HG02981 (cell line): ENCODE measurements around the gene CAMK2D.
A peak's percentile ranks its signal among the peaks of the same experiment; 100 is the strongest.
"Not testable (repeated sequence)": the region's sequence is repeated elsewhere in the genome, so short reads cannot be mapped to it uniquely, and the experiment has no call there.

Experiments
- ATAC-seq: cut with Tn5 transposase; IDR thresholded peaks from one replicate; pipeline ENCODE4 v1.9.1; 2021; ENCODE audit warnings: mild to moderate bottlenecking, moderate library complexity; ENCODE audit not compliant: unreplicated experiment

CAMK2D gene

DNA sequence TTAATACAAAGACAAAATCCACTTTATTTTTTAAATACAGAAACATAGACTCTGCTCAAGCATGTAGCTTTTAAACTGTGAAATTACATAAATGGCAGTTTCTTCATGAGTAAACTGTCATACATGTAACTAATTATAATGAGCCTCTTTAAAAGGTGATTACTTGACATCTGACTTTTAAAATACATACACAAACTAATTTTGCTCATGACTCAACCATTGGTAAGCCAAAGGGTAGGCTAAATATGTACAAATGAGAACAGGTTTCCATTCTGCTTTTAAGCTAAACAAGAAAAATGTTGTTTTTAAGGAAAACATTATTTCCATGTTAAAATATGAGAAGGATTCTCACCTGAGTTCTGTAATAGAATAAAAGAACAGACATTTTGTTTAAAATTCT is 27.9 kb downstream of the CAMK2D start:
- no peak for ATAC-seq

DNA sequence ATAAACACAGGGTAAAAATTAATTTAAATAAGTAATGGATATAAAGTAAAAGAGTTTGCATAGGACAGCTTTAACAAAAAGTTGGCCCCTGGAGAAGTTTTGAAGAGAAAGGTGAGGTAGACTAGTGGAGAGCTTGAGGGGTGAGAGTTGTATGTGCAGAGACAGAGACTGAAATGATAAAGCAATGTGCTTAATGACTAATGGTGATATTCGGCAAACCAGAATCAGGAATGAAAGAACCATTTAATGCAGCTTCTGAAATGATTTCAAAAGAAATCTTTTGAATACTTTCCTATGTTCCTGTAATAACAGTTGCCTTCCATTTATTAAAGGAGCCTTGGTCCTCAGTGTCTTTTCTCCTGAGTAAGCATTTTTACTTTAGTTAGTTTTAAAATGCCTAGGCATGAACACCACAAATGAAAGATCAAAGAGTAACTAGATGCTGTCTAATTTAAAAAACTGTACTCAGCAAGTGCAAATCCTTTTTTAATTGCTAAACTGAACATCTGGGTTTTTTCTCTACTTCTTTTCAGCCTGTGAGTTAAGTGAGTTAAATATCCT is 28.5 kb downstream of the CAMK2D start:
- ATAC-seq = no peak

DNA sequence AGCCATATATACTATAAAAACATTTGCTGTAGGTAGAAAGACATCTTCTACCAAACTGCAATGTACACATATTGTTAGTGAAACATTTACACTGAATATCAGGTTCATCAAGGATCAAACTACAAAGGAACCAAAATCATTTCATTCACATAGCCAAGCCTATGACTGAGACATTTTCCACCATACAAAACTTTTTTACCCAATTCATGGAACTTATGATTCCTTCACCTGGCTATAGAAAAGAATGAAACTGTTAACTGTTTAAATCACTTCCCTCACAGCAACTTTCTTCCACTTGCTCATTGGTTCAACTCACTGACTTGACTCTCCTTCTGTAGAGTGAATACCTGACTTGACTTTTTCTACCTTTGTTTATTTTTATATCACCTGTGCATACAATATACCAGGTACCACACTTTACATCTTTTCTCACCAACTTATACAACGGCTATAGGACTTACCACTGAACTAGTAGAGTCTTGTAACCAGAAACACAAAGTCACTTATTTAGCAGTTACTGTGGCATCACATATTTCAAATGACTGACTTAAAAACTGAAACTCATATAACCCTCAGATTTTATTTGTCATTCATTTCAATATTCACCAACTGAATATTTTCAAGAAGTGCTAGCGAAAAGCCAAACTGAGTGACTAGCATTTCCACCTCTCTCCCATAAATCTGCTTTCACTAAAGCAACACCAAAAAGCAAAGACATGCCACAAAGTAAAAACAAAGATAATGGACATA is 30.9 kb downstream of the CAMK2D start:
- no peak for ATAC-seq

DNA sequence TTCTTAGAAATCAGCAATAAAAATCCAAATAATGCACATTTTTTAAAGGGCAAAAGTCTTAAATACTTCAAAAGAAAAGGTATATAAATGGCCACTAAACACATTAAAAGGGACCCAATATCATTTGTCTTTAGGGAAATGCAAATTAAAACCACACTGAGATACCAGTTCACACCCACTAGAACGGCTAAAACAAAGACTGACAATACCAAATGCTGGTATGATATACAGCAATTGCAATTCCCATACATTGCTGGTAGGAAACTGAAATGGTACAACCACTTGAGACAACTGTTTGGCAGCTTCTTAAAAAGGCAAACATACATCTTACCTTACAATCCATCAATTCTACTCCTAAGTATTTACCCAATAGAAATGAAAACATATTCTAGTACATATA is 33.7 kb downstream of the CAMK2D start:
- ATAC-seq = no peak

DNA sequence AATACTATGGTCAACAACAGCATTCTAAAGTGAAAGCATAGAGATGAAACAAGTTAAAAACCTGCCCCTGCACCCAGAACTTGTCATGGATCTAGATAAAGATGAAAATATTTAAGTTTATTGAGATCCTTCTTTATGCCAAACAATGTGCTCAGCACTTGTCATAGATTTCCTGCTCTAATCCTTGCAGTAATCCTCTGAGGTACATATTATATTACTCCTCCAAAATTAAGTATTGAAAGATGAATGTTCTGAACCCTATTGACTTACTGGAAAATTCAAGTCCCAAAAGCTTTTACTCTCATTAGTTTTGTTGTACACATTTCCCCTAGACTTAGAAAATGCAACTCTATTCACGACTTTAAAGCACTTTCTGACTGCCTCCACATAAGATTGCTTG is 35.6 kb downstream of the CAMK2D start:
- ATAC-seq = no peak

DNA sequence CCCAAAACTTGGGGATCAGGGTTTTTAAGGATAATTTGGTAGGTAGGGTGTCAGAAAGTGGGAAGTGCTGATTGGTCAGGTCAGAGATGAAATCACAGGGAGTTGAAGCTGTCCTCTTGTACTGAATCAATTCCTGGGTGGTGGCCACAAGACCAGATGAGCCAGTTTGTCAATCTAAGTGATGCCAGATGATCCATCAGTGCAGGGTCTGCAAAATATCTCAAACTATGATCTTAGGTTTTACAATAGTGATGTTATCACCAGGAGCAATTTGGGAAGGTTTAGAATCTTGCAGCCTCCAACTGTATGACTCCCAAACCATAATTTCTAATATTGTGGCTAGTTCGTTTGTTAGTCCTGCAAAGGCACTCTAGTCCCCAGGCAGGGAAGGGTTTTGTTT is 43.3 kb downstream of the CAMK2D start:
- ATAC-seq = no peak

DNA sequence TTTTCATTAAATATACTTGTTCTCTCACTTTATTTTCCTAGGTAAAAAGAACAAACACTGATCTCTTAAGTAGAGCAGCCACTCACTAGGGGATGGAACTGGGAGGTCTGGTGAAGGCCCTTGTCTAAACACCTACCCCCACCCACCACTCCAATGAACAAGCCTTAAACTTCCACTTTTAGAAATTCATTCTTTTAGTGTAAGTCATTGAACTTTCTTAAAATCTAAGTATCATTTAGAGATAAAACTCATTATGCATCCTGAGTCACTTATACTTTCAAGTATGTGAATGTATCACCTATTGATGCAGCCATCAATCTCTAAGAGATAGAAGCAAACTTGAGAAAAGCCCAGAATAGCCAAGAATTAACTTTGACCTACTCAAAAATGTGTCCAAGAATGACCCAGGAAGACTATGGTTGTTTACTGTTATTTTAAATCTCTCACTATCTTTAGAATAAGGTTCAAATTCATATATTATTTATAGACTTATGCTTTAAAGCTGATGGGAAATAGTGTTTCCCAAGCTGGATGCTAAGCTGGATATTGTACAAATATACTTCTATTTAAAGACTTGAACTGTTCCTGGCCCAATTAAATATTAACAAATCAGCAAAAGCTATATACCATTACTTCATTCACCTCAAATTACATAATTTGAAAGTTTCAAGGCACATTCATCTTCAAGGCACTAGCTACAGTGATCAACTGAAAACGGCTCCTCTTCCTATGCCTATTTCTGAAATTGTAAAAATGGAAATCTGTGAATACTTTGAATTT is 49.5 kb downstream of the CAMK2D start:
- ATAC-seq = no peak

DNA sequence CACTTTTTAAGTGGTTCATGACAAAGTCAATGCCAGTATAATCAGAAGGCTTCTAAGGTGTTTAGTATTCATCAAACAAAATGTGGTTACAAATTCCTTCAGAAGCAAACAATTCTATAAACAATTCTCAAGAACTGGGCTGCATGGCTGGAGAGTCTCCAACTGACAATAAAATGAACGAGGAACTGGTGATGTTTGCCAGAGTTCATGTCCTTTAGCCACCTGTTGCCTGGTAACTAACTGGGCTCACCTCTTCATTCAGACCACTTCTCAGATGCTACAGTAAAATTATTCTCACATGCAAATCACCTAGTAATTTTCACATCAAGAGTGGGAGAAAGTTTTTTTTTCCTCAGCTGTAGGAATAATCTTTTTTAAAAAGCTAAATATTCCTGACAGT is 53.3 kb downstream of the CAMK2D start:
- ATAC-seq = peak; percentile 87

DNA sequence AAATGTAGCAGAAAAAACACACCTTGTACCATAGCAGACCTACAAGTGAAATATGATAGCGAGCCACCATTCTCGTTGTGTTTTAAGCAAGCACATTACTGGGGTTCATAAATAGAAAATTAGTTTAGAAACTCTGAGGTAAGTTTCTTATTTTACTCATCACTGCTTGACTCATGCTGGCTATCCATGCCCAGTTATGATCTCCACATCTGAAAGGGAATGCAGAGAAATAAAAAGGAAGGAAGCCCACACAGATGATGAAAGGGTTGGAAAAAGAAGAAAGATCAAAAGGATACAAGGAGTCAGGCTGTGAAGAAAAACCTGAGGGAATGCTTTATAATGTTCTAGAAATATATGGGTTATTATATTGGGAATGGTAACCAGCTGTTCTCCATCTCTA is 54.5 kb downstream of the CAMK2D start:
- ATAC-seq = no peak

DNA sequence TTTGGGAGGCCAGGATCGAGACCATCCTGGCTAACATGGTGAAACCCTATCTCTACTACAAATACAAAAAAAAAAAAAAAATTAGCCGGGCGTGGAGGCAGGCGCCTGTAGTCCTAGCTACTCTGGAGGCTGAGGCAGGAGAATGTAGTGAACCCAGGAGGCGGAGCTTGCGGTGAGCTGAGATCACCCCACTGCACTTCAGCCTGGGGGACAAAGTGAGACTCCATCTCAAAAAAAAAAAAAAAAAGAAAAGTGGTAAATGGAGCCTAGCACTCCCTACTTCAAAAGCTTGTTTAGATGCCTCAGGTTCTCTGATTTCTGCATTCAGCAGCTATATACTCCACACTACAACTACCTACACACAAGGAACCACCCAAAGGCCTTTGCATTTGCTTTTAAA is 56.4 kb downstream of the CAMK2D start:
- not testable (repeated sequence) for ATAC-seq

DNA sequence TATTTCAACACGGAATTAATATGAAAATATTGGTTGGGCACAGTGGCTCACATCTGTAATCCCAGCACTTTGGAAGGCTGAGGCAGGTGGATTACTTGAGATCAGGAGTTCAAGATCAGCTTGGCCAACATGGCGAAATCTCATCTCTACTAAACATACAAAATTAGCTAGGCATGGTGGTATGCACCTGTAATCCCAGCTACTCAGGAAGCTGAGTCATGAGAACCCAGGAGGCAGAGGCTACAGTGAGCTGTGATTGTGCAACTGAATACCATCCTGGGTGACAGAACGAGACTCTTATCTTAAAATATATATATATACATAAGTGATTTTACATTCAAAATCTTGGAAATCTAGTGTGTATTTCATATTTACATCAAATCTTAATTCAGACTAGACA is 58.9 kb downstream of the CAMK2D start:
- ATAC-seq = not testable (repeated sequence)

DNA sequence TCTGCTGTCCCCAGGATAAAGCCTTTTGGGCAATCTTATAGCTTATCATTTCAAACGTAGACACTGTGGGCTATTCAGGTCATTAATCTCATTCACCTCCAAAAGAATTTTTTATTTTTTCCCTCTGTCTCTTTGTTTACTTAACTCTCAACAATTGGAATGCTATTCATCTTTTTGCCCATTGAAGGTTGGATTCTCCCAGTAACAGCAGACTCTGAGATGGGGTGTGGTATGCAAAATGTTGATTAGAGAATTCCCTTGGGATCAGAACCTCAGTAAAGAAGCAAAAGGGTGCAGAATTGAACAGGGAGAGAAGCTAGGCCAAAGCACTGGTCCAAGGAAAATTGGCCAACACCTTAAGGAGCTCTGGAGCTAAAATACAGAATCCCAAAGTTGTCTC is 60.4 kb downstream of the CAMK2D start:
- no peak for ATAC-seq

DNA sequence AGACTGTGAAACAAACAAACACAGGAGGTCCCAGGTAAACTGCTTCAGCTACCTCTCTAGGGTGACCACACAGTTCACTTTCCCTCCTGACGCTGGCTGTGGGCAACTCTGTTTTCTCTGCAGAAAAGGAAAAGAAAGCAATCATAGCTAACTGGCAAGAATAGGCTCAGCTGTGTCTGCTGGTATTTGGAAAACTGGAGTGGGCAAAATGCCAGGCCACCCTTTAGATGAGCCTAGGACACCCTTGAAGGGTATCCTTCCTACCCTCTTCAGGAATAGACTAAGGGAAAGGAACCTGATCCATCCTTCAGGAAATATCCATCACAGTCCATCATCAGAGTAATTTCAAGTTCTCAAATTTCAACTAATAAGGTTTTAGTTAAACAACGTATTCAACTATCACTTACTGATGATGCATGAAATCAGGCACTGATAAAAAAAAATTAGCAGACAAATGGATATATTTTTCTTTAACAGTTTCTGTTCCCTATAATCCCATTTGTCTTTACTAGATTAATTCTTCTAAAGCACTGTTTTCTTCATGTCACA is 60.9 kb downstream of the CAMK2D start:
- ATAC-seq = no peak

DNA sequence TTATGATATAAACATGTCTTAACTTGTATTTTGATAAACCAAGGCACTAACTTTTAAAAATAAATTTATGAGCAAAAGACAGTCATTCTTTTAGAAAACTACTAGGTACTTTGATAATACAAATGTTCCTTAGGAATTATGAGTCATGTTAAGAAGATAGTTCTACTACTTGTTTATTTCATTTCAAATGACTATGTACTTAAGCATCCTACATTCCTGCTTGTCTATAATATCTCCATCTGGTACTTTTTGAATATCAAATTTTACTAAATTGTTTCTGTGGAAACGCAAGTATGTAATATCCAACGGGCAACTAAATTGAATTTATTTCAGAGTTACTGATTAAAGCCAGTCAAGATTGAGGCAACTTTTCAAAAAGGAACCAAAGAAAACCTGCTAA is 61.8 kb downstream of the CAMK2D start:
- ATAC-seq = no peak

DNA sequence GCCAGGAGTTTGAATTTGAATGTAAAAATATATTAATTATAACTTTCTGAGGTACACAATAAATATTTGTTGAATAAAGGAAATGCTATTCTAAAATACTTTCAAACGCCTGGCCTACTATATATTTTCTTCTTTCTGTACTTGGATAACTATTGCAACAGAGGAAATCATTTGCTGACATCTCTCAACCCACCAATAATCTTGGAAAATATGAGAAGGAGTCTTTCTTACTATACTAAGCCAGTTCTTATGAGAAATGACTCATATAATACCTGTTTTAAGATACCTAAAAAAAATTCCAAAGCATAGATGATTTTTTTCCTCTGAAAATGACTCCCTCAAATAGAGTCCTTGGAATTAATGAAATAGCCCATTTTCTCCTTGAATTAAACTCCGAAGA is 64.1 kb downstream of the CAMK2D start:
- no peak for ATAC-seq

DNA sequence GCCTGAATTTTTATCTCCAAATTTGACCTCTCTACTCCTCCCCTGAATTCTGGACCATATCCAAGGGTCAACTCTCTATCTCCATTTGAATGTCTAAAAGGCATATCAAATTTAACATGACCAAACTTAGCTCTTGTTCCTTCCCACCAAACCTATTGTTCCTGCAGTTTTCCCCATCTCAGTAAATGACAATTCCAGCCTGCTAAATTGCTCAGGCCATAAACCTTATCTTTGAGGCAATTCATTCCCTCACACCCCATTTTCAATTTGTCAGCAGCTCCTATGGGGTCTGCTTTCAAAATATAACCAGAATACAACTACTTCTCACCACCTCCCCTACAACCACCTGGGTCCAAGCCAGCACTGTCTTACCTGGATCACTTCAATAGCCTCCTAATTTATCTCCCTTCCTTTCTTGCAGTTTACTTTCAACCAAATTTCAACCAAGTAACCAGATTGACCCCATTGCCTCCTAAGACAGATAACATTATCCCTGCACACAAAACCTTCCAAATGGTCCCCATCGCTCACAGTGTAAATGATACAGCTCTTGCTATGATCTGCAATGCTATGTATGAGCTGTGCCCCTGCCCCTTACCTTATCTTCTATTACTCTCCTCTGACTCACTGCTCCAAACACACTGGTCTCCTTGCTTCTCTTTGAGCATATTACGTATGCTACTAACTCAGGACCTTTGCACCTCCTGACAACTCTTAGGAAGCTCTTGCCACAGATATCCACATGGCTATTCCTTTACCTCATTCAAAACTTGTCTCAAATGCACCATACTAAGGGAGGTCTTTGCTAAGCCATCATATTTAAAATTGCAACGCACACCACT is 66.0 kb downstream of the CAMK2D start:
- no peak for ATAC-seq

DNA sequence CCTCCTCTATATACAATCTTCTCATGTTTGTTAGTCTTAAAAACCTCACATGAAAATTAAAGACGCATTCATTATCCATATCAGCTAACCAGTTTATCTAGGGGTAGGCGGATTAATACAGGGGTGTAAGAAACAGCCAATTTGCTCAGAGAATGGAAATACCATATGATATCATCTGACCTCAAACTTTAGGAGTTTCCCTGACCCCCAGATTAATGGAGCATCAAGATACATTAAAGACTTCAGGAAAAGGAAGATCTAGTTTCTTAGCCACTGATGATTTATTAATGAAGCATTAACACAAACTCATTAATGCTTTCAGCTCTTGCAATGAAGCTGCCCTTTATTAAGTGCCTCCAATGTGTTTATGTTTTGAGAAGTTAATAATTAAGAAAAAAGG is 67.5 kb downstream of the CAMK2D start:
- ATAC-seq = no peak

DNA sequence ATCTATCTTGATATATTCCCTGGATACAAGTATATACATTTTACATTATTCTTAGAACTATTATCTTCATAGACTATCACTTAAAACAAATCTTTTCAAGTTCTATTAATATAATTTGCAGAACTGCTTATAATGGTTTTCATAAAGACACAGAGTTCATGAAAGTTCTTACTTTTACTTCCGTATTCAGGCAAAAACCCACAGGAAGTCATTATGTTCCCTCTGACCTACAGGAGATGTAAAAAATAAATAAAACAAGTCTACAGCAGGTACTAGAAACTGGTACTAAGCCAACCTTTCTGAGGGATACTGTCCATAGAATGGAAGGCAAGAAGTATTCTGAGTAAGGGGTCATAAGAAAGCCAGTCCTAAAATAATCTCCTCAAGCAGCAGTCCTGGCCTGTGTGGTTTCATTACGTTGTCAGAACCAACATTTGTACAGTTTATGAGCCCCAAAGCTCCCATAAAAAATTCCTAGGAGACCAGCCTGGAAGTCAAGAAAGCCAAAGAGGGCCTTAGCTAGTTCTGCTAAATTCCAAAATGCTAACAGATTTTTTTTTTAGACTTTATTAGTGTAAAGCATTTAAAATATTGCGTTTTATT is 68.6 kb downstream of the CAMK2D start:
- peak; percentile 95 for ATAC-seq

DNA sequence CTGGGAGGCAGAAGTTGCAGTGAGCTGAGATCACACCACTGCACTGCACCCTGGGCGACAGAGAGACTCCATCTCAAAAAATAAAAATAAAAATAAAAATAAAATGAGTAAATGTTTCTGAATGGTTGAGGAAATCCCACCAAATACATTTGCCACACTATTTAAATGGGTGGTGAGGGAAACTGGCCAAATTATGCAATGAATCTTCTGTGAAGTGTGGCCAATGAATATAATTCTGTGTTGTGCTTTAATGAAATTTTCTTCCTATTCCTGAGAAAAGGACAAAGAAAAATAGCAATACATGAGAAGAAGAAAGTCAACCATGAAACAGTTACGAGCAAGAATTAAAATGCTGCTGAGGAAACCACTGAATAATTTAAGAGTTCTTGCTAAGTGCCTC is 69.9 kb downstream of the CAMK2D start:
- ATAC-seq = no peak

DNA sequence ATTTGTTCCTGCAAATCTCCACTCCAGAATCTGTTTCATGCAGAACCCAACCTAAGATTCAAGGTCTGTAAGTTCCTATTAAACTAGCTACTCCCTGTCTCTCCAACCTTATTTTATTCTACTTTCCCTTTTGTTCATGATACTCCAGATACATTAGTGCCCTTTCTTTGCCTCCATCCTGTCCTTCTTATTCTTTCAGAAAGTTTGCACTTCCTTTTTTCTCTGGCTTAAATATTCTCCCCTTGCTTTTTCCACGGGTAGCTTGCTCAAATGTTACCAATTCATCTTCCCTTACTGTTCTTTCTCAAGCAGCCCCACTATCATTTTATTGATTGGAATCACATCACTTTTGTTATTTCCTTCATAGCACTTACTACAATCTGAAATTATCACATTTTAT is 72.1 kb downstream of the CAMK2D start:
- ATAC-seq = no peak
